Stimulated activated CD4-positive, alpha-beta T cell treated with anti-CD3 and anti-CD28 coated beads, Interleukin-15, amount 100 ng/mL, for 24 hours (primary cell): ENCODE measurements around the gene PMPCB.
"Not testable (repeated sequence)": the region's sequence is repeated elsewhere in the genome, so short reads cannot be mapped to it uniquely, and the experiment has no call there.

Experiments used
- DNase-seq: peaks from one replicate; pipeline ENCODE4 v3.0.0-alpha.2; 2020

PMPCB gene

DNA sequence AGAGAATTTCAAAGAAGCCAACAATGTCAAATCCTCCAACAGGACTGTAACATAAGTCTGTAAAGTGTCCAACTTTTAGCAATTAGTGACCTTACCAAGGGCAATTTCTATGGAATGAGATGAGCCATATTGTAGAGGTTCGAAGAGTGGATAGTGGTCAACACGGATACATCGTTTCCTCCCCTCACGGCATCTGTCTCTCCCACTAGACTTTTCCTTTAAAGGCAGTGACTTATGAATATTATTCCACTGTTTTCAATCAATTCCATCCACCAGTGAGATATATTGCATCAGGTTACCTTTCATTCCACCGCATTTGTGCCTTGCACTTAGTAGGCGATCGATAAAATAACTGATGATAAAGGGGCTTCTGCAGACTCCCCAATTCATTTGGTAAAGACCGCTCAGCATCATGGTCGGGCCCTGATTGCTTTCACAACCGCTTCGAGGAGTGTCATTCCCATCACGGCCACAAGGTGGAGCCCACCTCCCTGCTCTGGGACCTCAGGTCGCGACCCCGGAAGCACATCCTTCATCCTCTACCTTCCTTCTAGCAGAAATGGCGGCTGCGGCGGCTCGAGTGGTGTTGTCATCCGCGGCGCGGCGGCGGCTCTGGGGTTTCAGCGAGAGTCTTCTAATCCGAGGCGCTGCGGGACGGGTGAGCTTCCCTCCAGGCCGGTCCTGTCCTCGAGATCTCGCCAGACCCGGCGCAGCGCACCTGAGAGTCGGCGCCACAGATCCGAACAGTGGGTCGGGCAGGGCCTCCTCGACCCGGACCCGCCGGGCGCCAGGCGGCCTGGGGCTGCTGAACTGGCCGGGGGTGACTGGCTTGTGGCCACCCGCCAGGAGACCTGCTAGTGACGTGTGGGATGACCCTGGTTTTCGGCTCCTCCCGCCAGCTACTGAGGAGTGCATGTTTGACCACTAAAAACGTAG lies at the start of gene PMPCB:
Gene PMPCB, plus strand, starts transcription at position 535 of the 936 bp plus-strand sequence. Its CDS starts 25 bp downstream, at position 560.
- DNase-seq: peak; percentile 98

DNA sequence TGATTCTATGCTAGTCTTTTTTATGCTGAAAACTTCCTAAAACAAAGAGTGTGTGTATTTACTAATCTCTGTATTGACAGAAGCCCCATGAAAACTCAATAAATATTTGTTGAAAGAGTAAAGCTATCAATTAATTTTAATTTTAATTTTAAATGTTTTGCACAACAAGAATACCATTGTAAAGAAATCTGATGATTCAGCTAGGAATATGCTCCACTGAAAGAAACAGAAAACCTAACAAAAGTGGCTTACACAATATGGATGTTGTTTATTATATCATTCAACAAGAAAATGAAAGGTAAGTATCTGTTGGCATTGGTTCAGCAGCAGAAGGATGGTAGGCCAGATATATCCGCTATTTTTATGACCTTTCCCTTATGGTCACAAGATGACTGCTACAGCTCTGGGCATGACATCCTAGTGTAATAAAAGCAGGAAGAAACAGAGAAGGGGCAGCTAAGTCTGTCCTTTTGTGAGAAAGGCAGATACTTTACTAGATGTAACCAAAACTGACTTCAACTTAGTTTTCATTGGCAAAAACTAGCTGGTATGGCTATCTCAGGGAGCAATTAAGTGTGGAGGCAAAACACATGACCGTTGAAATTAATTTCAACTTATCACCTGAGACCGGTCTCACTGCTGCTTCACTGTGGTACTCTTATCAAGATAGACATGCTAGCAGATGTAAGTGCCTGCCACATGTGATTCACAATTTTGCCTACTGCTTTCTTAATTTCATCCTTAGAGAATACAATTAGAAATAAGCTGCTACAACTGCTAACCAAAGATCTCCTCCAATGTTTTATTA lies 43.3 kb upstream of the PMPCB start:
- DNase-seq: not testable (repeated sequence)

GRCh38 chr7:103264054-103264453 lies 33.2 kb upstream of the PMPCB start:
- not testable (repeated sequence) for DNase-seq

GRCh38 chr7:103266229-103266628 lies 31.0 kb upstream of the PMPCB start:
- not testable (repeated sequence) for DNase-seq

DNA sequence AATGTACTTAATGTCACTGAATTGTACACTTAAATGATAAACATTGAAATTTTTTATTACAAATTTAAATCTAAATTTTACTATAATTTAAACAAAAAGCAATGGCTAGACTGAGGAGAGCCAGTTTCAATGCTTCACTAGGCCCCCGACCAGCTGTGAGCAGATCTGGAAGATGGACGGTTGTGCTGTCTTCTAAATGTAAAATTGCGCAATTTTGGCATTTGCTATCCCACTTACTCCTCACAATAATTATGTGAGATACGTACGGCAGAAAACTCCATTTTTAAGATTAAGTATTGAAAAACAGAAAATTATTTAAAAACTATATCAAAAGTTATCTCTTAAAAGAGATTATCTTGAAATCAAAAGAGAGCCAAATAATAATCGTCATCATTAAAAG lies 23.9 kb upstream of the PMPCB start:
- not testable (repeated sequence) for DNase-seq

GRCh38 chr7:103274867-103275266 lies 22.4 kb upstream of the PMPCB start:
- not testable (repeated sequence) for DNase-seq

DNA sequence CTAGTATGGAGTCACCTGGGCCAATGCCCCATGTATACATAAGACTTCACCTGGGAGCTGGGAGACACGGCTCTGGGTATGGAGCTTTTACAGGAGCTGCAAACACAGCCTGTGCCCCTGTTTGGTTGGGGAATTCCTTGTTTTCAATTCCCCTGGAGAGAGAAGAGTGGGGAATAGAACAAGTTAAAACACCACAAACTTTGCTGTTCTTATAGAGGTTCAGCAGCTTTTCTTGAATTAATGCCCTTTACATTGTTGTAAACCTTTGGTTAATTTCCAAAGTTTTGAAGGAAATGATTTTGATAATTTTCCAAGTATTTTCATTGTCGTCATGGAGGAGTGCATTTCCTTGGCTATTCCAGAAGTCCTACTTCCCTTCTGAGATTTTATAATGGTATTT lies 19.0 kb upstream of the PMPCB start:
- DNase-seq: not testable (repeated sequence)

DNA sequence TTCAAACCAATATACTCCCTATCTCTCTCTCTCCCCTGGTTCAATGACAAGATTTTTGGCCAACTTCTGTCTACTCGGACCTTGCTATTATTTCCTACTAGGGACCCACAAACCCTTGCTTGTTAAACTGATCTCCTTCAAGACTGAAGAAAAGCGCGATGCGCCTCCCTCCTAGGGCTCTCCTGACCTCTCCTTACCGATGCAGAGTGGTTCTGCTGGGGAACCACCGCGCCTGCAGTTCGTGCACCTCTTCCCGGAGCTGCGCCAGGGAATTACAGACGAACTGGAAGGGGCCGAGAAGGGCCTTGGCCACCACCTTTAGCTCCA lies 17.6 kb upstream of the PMPCB start:
- DNase-seq: not testable (repeated sequence)

- DNase-seq: peak; percentile 92
Observed at GRCh38 chr7:103279963-103280802, 17.1 kb upstream of the PMPCB start.

DNA sequence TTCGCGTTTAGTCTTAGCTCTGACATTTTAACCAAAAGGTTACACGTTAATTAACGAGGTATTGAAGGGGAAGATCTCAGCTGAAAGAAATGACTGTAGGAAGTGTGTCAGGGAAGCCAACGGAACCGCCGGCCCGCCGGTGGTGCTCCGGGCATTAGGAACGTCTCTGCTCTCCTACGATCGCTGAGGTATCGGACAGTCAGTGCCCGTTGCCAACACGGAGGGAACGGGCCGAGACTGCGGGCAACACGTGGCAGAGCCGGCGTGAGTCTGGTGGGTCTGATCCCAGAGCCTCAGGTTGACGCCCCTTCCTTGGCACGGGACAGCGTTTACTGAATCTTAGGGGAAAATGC lies 16.5 kb upstream of the PMPCB start:
- peak; percentile 37 for DNase-seq

DNA sequence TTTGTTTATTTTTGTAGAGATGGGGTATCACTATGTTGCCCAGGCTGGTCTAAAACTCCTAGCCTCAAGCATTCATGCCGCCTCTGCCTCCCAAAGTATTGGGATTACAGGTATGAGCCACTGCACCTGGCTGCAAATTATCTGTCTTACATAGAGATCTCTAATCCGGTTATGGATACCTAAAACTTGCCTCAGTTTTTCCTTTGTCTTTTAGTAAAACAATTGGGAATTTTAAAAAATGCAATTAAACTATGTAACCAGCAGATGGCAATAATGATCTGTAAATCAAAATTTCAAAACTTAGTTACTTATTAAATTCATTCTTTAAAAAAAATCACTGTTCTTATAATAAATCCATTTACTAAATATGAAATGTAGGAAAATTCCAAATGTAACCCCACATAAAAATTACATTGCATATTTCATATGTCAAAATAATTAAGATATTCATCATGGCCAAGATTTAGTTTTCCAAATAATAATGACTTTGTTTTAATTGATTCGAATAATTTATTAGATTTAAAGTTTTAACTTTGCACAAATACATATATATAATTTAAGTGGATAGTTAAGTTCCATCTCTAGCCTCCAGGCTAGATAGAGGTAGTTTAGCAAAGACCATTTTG lies 14.3 kb upstream of the PMPCB start:
- not testable (repeated sequence) for DNase-seq

DNA sequence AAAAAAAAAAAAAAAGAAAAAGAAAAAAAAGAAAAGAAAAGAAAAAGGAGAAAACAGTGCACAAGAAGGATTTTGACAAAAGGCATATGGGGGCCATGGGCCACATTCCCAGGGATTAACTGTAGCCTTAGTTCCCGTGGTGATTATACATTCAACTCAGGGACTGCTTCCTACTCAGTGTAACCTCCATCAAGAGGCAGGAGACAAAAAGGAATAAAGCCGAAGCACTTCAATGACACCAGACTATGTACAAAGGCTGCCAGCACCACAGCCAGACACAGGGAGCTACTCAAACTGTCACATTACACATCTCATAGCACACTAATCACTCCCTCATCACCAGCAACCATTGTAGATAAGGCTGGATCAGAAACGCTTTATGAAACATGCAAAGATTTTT lies 5.1 kb upstream of the PMPCB start:
- no peak for DNase-seq

GRCh38 chr7:103293526-103293925 lies 3.7 kb upstream of the PMPCB start:
- no peak for DNase-seq

DNA sequence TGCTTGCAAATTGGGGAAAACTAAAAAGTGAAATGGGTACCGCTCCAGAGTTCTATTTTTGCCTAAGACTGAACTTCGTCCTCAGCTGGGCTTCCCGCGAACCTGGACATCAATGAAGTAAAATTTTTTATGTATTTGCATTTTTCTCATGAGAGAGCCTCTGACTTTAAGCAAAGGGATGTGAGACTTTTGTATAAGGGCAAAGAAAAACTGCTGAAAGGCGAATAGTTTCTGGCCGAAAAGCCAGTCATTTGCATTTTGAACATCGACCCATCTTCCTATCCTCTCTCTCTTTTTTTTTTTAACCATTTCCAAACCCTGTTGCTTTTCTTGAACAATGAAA lies 573 bp downstream of the PMPCB start:
- DNase-seq: no peak

- no peak for DNase-seq
Observed at GRCh38 chr7:103299660-103300059, 2.4 kb downstream of the PMPCB start.

GRCh38 chr7:103301441-103301840 lies 4.2 kb downstream of the PMPCB start:
- DNase-seq: no peak

DNA sequence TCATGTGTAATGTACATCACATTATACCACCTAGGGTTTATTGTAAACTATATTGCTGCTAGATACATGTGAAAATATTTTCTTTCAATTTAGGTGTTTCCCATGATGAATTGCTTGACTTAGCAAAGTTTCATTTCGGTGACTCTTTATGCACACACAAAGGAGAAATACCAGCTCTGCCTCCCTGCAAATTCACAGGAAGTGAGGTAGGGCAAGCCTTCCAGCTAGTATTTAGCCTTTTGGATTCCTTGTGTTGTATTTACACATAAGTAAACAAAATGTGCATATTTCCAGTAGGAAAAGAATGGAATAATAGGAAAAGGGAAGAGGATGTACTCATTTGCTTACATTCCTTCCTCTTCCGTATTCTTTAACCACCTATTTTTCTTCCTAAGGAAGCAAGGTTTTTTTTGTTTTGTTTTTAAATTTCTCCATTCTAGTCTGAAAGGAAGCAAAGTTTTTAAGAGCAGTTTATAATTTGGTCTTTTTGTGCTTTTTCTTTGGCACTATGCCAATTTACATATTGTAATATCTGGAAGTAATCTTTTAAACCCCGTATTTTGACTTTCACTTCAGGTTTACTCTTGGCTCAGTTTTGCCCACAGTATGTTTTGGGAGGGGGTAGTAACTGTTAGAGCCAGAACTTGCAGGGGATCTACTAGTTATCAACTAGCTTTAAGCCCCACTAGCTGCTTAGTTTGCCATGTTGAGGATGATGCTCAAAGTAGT lies 10.4 kb downstream of the PMPCB start:
- no peak for DNase-seq

- DNase-seq: no peak
Observed at GRCh38 chr7:103314852-103315251, 17.6 kb downstream of the PMPCB start.

DNA sequence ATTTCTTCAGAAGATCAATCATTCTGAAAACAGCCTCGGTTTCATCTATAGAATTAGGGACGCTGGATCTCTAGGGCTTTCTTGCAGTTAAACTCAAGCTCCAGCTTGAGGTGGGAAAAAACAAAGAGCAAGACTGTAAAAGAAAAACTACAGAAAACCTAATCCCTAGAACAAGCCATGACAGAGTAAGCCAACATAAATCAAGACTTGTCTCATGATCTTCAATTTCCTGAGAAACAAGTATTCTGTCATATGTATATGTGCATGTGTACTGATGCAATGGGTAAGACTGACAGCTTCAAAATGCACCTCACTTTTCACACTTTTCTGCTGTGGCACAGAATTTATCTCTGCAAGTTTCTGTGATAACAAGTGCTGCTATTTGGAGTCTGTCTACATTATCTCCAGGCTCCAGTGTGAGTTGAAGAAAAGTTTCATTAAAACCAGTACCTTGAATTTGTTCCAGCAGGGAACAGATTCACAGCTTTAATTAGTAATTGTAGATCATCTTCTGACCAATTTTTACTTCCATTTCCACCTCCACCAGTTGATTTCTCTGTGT lies 19.2 kb downstream of the PMPCB start:
- no peak for DNase-seq

DNA sequence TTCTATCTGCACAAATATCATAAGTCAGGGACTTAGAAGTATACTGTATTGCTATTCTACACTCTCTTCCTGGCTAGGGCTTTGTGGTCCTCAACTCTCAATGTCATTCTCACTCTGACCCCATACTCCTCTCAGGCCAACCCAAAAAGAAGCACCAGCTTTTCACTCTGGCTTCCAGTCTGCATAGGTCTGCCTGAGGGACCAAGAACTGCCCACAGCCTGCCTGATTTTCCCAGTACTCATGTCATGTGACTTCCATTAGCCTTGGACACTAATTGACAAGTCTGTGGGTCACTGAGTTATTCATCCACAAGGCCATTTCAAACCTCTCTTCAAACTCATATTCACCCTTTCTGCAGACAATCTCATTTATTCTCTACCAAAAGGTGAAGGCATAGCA lies 19.8 kb downstream of the PMPCB start:
- no peak for DNase-seq

GRCh38 chr7:103325744-103326143 lies 28.5 kb downstream of the PMPCB start:
- peak; percentile 16 for DNase-seq

DNA sequence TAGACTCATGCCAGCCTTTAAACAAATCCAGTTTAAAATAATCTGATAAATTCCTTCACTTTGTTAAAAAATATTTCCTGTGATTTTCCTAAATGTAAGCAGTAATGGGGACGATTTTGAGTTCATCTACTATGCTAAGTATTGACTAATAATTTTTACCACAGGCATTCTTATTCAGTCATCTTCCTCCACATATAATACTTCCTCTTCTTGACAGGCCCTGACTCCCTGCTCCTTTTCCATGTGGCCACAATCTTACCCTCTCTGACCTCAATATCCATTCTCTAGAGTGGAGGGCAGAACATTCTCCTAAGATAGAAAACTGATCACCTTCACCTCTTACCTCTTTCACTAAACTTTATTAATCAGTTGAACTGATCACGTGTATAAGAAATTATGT lies 39.5 kb downstream of the PMPCB start:
- no peak for DNase-seq
